H1 (cell line): Measurements from ENCODE around the gene LARGE2. TPM values are rescaled to one million over a fixed set of nuclear protein-coding genes. Genes with fewer than 3 reads are reported as not detected.
A peak's percentile ranks its signal among the peaks of the same experiment; 100 is the strongest.
"Not testable (repeated sequence)": the region's sequence is repeated elsewhere in the genome, so short reads cannot be mapped to it uniquely, and the experiment has no call there.

ENCODE experiments used
- CTCF ChIA-PET: fragments of 300-600 bp; sonication (Branson Sonifier 250); formaldehyde crosslinking; loops from one replicate; lab custom pipeline; 2021; ENCODE audit not compliant: partially characterized antibody; lab: Charles Lee
- POLR2A ChIA-PET: fragments of 300-600 bp; sonication (Branson Sonifier 250); formaldehyde crosslinking; loops from one replicate; lab custom pipeline; 2021; ENCODE audit warnings: inconsistent platforms; ENCODE audit not compliant: partially characterized antibody; lab: Charles Lee
- DNase-seq, 2 experiments: peaks; one replicate each; pipeline versions ENCODE4 v3.0.0 to v3.0.0-alpha.2; 2010 to 2022; ENCODE audit warnings: low spot score in 2 of 2, low read depth in 1 of 2, mixed read lengths in 1 of 2
- FAIRE-seq: peaks from 2 replicates; lab custom pipeline; 2011; peaks lifted over from hg19 to GRCh38; lab: Jason Lieb, UNC
- H2AFZ ChIP-seq: 2 replicates; pipeline ENCODE4 v1.8.1; 2012; ENCODE audit warnings: low read length, inconsistent platforms
- H2AK5ac ChIP-seq: 2 replicates; pipeline ENCODE4 v1.6.1; 2013; ENCODE audit warnings: low read depth, low read length
- H2BK120ac ChIP-seq: replicated peaks from 2 replicates; pipeline ENCODE3; 2013; ENCODE audit warnings: low read depth, low read length, inconsistent platforms
- H2BK12ac ChIP-seq: 2 replicates; pipeline ENCODE4 v1.6.1; 2013; ENCODE audit warnings: low read depth, low read length
- H2BK15ac ChIP-seq: 2 replicates; pipeline ENCODE4 v1.6.1; 2013; ENCODE audit warnings: low read length
- H2BK20ac ChIP-seq: 2 replicates; pipeline ENCODE4 v1.6.1; 2013; ENCODE audit warnings: low read length
- H2BK5ac ChIP-seq: 2 replicates; pipeline ENCODE4 v1.6.1; 2013; ENCODE audit warnings: low read depth, low read length
- H3K14ac ChIP-seq: 2 replicates; pipeline ENCODE4 v1.6.1; 2013; ENCODE audit warnings: inconsistent platforms; ENCODE audit not compliant: insufficient read length
- H3K18ac ChIP-seq: 2 replicates; pipeline ENCODE4 v1.6.1; 2013; ENCODE audit warnings: low read length; ENCODE audit errors: extremely low read depth
- H3K23ac ChIP-seq: 2 replicates; pipeline ENCODE4 v1.6.1; 2013; ENCODE audit warnings: inconsistent platforms; ENCODE audit not compliant: insufficient read length
- H3K23me2 ChIP-seq: 2 replicates; pipeline ENCODE4 v1.6.1; 2013; ENCODE audit warnings: low read depth, low read length
- H3K27ac ChIP-seq: 2 replicates; pipeline ENCODE4 v1.6.1; 2011; ENCODE audit warnings: low read depth, low read length, inconsistent platforms
- H3K27me3 ChIP-seq, 4 experiments: replicated peaks in 1 of 4; 1 replicate in 1 of 4; 2 replicates in 3 of 4; pipeline versions ENCODE4 v1.6.1 to v1.8.1; 2011 to 2013; ENCODE audit warnings: low read length in 3 of 4, mild to moderate bottlenecking in 3 of 4, inconsistent platforms in 2 of 4, mixed read lengths in 2 of 4, moderate library complexity in 1 of 4; ENCODE audit not compliant: control insufficient read depth in 3 of 4, insufficient read depth in 3 of 4; ENCODE audit errors: extremely low read depth in 1 of 4
- H3K36me3 ChIP-seq, 4 experiments: 2 replicates each; pipeline versions ENCODE4 v1.6.1 to v1.8.1; 2011 to 2013; ENCODE audit warnings: mild to moderate bottlenecking in 4 of 4, low read length in 3 of 4, moderate library complexity in 2 of 4, control low read depth in 1 of 4, inconsistent platforms in 1 of 4; ENCODE audit not compliant: insufficient read depth in 4 of 4, control insufficient read depth in 2 of 4
- H3K4ac ChIP-seq: replicated peaks from 2 replicates; pipeline ENCODE3; 2013; ENCODE audit warnings: low read length, low read depth, mixed read lengths, inconsistent platforms; ENCODE audit not compliant: insufficient read length
- H3K4me1 ChIP-seq, 4 experiments: replicated peaks in 1 of 4; 1 replicate in 1 of 4; 2 replicates in 3 of 4; pipeline versions ENCODE4 v1.6.1 to v1.8.1; 2011 to 2013; ENCODE audit warnings: low read length in 3 of 4, inconsistent platforms in 2 of 4, mixed read lengths in 1 of 4; ENCODE audit not compliant: insufficient read depth in 4 of 4, control insufficient read depth in 3 of 4
- H3K4me2 ChIP-seq, 2 experiments: 2 replicates each; pipeline versions ENCODE4 v1.6.1 to v1.8.1; 2011 to 2013; ENCODE audit warnings: low read depth in 2 of 2, low read length in 2 of 2, control low read depth in 1 of 2, inconsistent platforms in 1 of 2, mild to moderate bottlenecking in 1 of 2; ENCODE audit not compliant: insufficient read depth in 1 of 2
- H3K4me3 ChIP-seq, 4 experiments: fragments of 200-600, 300-600 bp in 1 of 4; sonication (generic), shearing (Covaris generic), sonication (Bioruptor Twin) in 1 of 4; 2 replicates each; pipeline versions ENCODE4 v1.5.1 to v1.8.1; 2011 to 2016; ENCODE audit warnings: low read length in 4 of 4, low read depth in 3 of 4, control low read depth in 2 of 4, inconsistent platforms in 2 of 4, mild to moderate bottlenecking in 2 of 4, mixed read lengths in 1 of 4, moderate library complexity in 1 of 4; ENCODE audit not compliant: insufficient read depth in 2 of 4; ENCODE audit errors: extremely low read depth in 1 of 4
- H3K56ac ChIP-seq: replicated peaks from 2 replicates; pipeline ENCODE3; 2013; ENCODE audit warnings: low read depth, mild to moderate bottlenecking, mixed read lengths, low read length, inconsistent platforms; ENCODE audit not compliant: insufficient read length
- H3K79me1 ChIP-seq: 2 replicates; pipeline ENCODE4 v1.6.1; 2013; ENCODE audit warnings: low read depth, low read length, control low read depth
- H3K79me2 ChIP-seq, 2 experiments: 2 replicates each; pipeline versions ENCODE4 v1.6.1 to v1.8.1; 2012 to 2013; ENCODE audit warnings: low read length in 2 of 2, mild to moderate bottlenecking in 2 of 2, inconsistent platforms in 1 of 2; ENCODE audit not compliant: insufficient read depth in 2 of 2, control insufficient read depth in 1 of 2
- H3K9ac ChIP-seq, 4 experiments: replicated peaks in 1 of 4; 1 replicate in 1 of 4; 2 replicates in 3 of 4; pipeline versions ENCODE4 v1.6.1 to v1.8.1; 2011 to 2013; ENCODE audit warnings: low read depth in 3 of 4, low read length in 3 of 4, control low read depth in 2 of 4, mild to moderate bottlenecking in 2 of 4, moderate library complexity in 2 of 4, inconsistent platforms in 1 of 4; ENCODE audit errors: extremely low read depth in 1 of 4
- H3K9me3 ChIP-seq, 2 experiments: 2 replicates each; pipeline versions ENCODE4 v1.6.1 to v1.8.1; 2012 to 2013; ENCODE audit warnings: mild to moderate bottlenecking in 2 of 2, moderate library complexity in 2 of 2, control low read depth in 1 of 2, inconsistent platforms in 1 of 2, low read depth in 1 of 2, low read length in 1 of 2, mixed read lengths in 1 of 2; ENCODE audit not compliant: insufficient read depth in 2 of 2
- H4K20me1 ChIP-seq, 2 experiments: replicated peaks in 1 of 2; 2 replicates each; pipeline versions ENCODE3 to v1.8.1; 2011 to 2013; ENCODE audit warnings: inconsistent platforms in 2 of 2, low read length in 2 of 2, mild to moderate bottlenecking in 1 of 2; ENCODE audit not compliant: insufficient read depth in 2 of 2, control insufficient read depth in 1 of 2
- H4K5ac ChIP-seq: 2 replicates; pipeline ENCODE4 v1.6.1; 2013; ENCODE audit warnings: low read length, low read depth, mixed read lengths, inconsistent platforms; ENCODE audit not compliant: insufficient read length
- H4K8ac ChIP-seq: 2 replicates; pipeline ENCODE4 v1.8.0; 2013; ENCODE audit warnings: mild to moderate bottlenecking, moderate library complexity, low read length, inconsistent platforms; ENCODE audit not compliant: insufficient read depth; ENCODE audit errors: extremely low read depth
- H4K91ac ChIP-seq: replicated peaks from 2 replicates; pipeline ENCODE3; 2013; ENCODE audit warnings: low read length, mixed read lengths, inconsistent platforms; ENCODE audit not compliant: insufficient read length
- KDM4A ChIP-seq: IDR thresholded peaks from one replicate; pipeline ENCODE4 v1.7.1; 2012; ENCODE audit warnings: low read depth, mild to moderate bottlenecking, moderate library complexity, low read length, inconsistent platforms; ENCODE audit not compliant: severe bottlenecking
- WGBS, 2 experiments: shearing (Covaris generic) in 1 of 2; methylation state at CpG; one replicate each; pipeline versions ENCODE4 v1.1.6 to v1.1.7; 2013 to 2015; ENCODE audit warnings: low lambda C conversion rate in 2 of 2, mixed read lengths in 2 of 2, inconsistent platforms in 1 of 2, low coverage in 1 of 2, missing lambda C conversion rate in 1 of 2; ENCODE audit not compliant: insufficient replicate concordance in 2 of 2, insufficient coverage in 1 of 2, insufficient read length in 1 of 2; ENCODE audit errors: extremely low coverage in 1 of 2, missing lambda C conversion rate in 1 of 2; 5-methylcytosine and 5-hydroxymethylcytosine counted together
- polyA plus RNA-seq, 7 experiments: library from polyadenylated mRNA; depleted of rRNA in 3 of 7; stranded (reverse) in 5 of 7; unstranded in 2 of 7; fragments of >200 nt in 5 of 7; fragments of 200-250 nt in 2 of 7; gene quantifications; 1 replicate in 5 of 7; 2 replicates in 1 of 7; 4 replicates in 1 of 7; pipeline versions ENCODE4 v1.2.1 to v1.2.3, GENCODE V29; 2011 to 2013; ENCODE audit warnings: missing spikeins in 2 of 7, mixed read lengths in 2 of 7
- total RNA-seq: library from RNA; stranded (reverse); fragmentation: NEBNext Ultra II Directional; extraction: Animal tissue kit (Norgen Biotek cat#: 25700); gene quantifications from 2 replicates; pipeline ENCODE4 v1.2.1, GENCODE V29; 2021

Gene LARGE2
- total and polyA plus RNA-seq, 2 of the 8 experiments (the other 6 are each of a cell fraction or from before 2014, with no cell fraction given) = 111 to 137 TPM

GRCh38 chr11:45900175-45900800, 22.2 kb upstream of the LARGE2 start:
- H3K9me3 ChIP-seq, H3K18ac ChIP-seq, H3K79me2 ChIP-seq, H2AFZ ChIP-seq, H2BK5ac ChIP-seq, H2BK15ac ChIP-seq, H4K91ac ChIP-seq, H2BK120ac ChIP-seq, H2AK5ac ChIP-seq, H2BK12ac ChIP-seq, FAIRE-seq, H4K8ac ChIP-seq, H3K27me3 ChIP-seq, H3K79me1 ChIP-seq, H3K4ac ChIP-seq, H3K14ac ChIP-seq, H3K23ac ChIP-seq, H3K27ac ChIP-seq, H3K56ac ChIP-seq, H2BK20ac ChIP-seq, H4K5ac ChIP-seq, H3K23me2 ChIP-seq: not testable (repeated sequence)
- ChIA-PET CTCF (interaction anchor here (0.6 to 1.8 kb wide), 5 partner anchors 7 to 131 kb away, joined by 3 to 10 read pairs (median 4); no protein-coding TSS in a partner anchor), POLR2A (interaction anchor here (0.6 to 1.9 kb wide), 7 partner anchors 9 to 96 kb away, joined by 3 to 11 read pairs (median 5); partner anchors contain the start of gene LARGE2)
- peak overlapping the region; percentile 50 to 66 (median 59) for H3K4me3 ChIP-seq
- DNase-seq = peak in 1 of 2 experiments; percentile 68
- H3K9ac ChIP-seq = peak overlapping the region in 3 of 4 experiments; percentile 11 to 45 (median 20); a peak in 3 of 7 replicates
- peaks cover 0 to 28% (median 19%) of the 10 kb centered on the region in 4 experiments; a peak in 5 of 7 replicates for H3K4me1 ChIP-seq
- peak; percentile 21 for TF ChIP-seq KDM4A
- H4K20me1 ChIP-seq = peaks cover 10 to 22% of the 10 kb centered on the region in 2 experiments
- H3K4me2 ChIP-seq = peak overlapping the region; percentile 74 to 84
- H3K36me3 ChIP-seq = peaks cover 6 to 17% (median 15%) of the 10 kb centered on the region in 4 experiments; a peak in 6 of 8 replicates
- WGBS, 2 experiments = 5% methylated on average over 27 of the region's 59 CpGs; no CpG with 5 or more reads in 1 of the 2 experiments
